Activated CD4-positive, alpha-beta T cell treated with anti-CD3 and anti-CD28 coated beads for 36 hours (primary cell): ENCODE data around the gene DPH7. TPM values are rescaled to one million over a fixed set of nuclear protein-coding genes. Genes with fewer than 3 reads are reported as not detected.

Experiments
- total RNA-seq, 2 experiments: library from RNA; stranded (reverse); gene quantifications; one replicate each; pipeline ENCODE4 v1.2.3, GENCODE V29; 2021

DPH7 gene
- total RNA-seq, 2 experiments from 2014 or later = 23.5 to 29.1 TPM

Other genes starting within 250 kb of the DPH7 start
- 1 to 10 TPM; 6.7 to 7.1 TPM for gene EXD3, start 155.8 kb downstream of the DPH7 start, total RNA-seq
- 1 to 10 TPM in 1 of 2 experiments, under 1 TPM in 1; 0.97 to 1.7 TPM for gene NOXA1, start 155.5 kb downstream of the DPH7 start, total RNA-seq
- gene ENTPD8, start 137.6 kb downstream of the DPH7 start, total RNA-seq = not detected
- gene NSMF, start 119.6 kb downstream of the DPH7 start, total RNA-seq = 10 to 100 TPM; 63.6 to 65.0 TPM
- 1 to 10 TPM; 3.1 to 3.6 TPM for gene PNPLA7, start 28.5 kb downstream of the DPH7 start, total RNA-seq
- gene MRPL41, start 27.0 kb downstream of the DPH7 start, total RNA-seq = 10 to 100 TPM; 20.9 to 26.8 TPM
- 10 to 100 TPM; 36.2 to 43.0 TPM for gene ZMYND19, start 11.6 kb upstream of the DPH7 start, total RNA-seq
- gene ARRDC1, start 26.8 kb upstream of the DPH7 start, total RNA-seq = 10 to 100 TPM; 32.4 to 41.6 TPM
- gene EHMT1, start 40.1 kb upstream of the DPH7 start, total RNA-seq = 10 to 100 TPM; 66.6 to 76.7 TPM